ENCODE data around the gene BOK.

- TF ChIP-seq CTCF (IDR thresholded peaks at IDR 0.05) = no peak
- no peak for TF ChIP-seq POLR2A (IDR thresholded peaks at IDR 0.05)
Observed at GRCh38 chr2:241547781-241548450, 10.6 kb upstream of the BOK start.

Measured in body of pancreas (tissue), 4 donors.